ENCODE results near the gene CHFR.

GRCh38 chr12:132874175-132874574, 13.2 kb downstream of the CHFR start:
- TF ChIP-seq, protein P1, sequence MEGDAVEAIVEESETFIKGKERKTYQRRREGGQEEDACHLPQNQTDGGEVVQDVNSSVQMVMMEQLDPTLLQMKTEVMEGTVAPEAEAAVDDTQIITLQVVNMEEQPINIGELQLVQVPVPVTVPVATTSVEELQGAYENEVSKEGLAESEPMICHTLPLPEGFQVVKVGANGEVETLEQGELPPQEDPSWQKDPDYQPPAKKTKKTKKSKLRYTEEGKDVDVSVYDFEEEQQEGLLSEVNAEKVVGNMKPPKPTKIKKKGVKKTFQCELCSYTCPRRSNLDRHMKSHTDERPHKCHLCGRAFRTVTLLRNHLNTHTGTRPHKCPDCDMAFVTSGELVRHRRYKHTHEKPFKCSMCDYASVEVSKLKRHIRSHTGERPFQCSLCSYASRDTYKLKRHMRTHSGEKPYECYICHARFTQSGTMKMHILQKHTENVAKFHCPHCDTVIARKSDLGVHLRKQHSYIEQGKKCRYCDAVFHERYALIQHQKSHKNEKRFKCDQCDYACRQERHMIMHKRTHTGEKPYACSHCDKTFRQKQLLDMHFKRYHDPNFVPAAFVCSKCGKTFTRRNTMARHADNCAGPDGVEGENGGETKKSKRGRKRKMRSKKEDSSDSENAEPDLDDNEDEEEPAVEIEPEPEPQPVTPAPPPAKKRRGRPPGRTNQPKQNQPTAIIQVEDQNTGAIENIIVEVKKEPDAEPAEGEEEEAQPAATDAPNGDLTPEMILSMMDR (IDR thresholded peaks at IDR 0.05): no peak
- no peak for TF ChIP-seq POLR2AphosphoS5 (IDR thresholded peaks at IDR 0.05)
